H9 (cell line): Measurements from ENCODE around the gene BRD1. TPM values are rescaled to one million over a fixed set of nuclear protein-coding genes. Genes with fewer than 3 reads are reported as not detected.

ENCODE experiments used
- DNase-seq: peaks from one replicate; pipeline ENCODE4 v3.0.0-alpha.2; 2017
- H2AFZ ChIP-seq: one replicate; pipeline ENCODE4 v1.6.1; 2013; ENCODE audit warnings: mild to moderate bottlenecking, low read length, control low read depth, moderate library complexity
- H2AK5ac ChIP-seq: 2 replicates; pipeline ENCODE4 v1.6.1; 2013; ENCODE audit warnings: low read length, control low read depth, mixed read lengths; ENCODE audit not compliant: insufficient read length
- H2BK120ac ChIP-seq: one replicate; pipeline ENCODE4 v1.6.1; 2013; ENCODE audit warnings: low read depth, mild to moderate bottlenecking, low read length, control low read depth, inconsistent platforms; ENCODE audit not compliant: poor library complexity, severe bottlenecking
- H2BK12ac ChIP-seq: 2 replicates; pipeline ENCODE4 v1.6.1; 2013; ENCODE audit warnings: low read length, control low read depth, mixed read lengths, low read depth; ENCODE audit not compliant: insufficient read length
- H2BK15ac ChIP-seq: 2 replicates; pipeline ENCODE4 v1.6.1; 2013; ENCODE audit warnings: low read depth, low read length, control low read depth
- H2BK20ac ChIP-seq: one replicate; pipeline ENCODE4 v1.6.1; 2013; ENCODE audit warnings: low read depth, mild to moderate bottlenecking, low read length, control low read depth, inconsistent platforms; ENCODE audit not compliant: poor library complexity, severe bottlenecking
- H2BK5ac ChIP-seq: 2 replicates; pipeline ENCODE4 v1.6.1; 2013; ENCODE audit warnings: low read length, control low read depth, mixed read lengths; ENCODE audit not compliant: insufficient read length
- H3K14ac ChIP-seq: 2 replicates; pipeline ENCODE4 v1.6.1; 2013; ENCODE audit warnings: low read length, control low read depth; ENCODE audit not compliant: insufficient read depth
- H3K18ac ChIP-seq: 2 replicates; pipeline ENCODE4 v1.6.1; 2013; ENCODE audit warnings: low read depth, mild to moderate bottlenecking, mixed read lengths, low read length, control low read depth; ENCODE audit not compliant: insufficient read length
- H3K23ac ChIP-seq: 2 replicates; pipeline ENCODE4 v1.6.1; 2013; ENCODE audit warnings: low read length, control low read depth, mixed read lengths, low read depth; ENCODE audit not compliant: insufficient read length
- H3K23me2 ChIP-seq: 2 replicates; pipeline ENCODE4 v1.6.1; 2013; ENCODE audit warnings: low read depth, mild to moderate bottlenecking, mixed read lengths, low read length, control low read depth; ENCODE audit not compliant: insufficient read length, poor library complexity, severe bottlenecking
- H3K27ac ChIP-seq: 2 replicates; pipeline ENCODE4 v1.5.1; 2013; ENCODE audit warnings: low read length, control low read depth, mixed read lengths, low read depth; ENCODE audit not compliant: insufficient read length
- H3K27me3 ChIP-seq: 2 replicates; pipeline ENCODE4 v1.6.1; 2013; ENCODE audit warnings: low read length, control low read depth, inconsistent platforms; ENCODE audit not compliant: insufficient read depth
- H3K4ac ChIP-seq: 2 replicates; pipeline ENCODE4 v1.6.1; 2013; ENCODE audit warnings: low read depth, mild to moderate bottlenecking, control low read depth, inconsistent platforms, low read length, moderate library complexity
- H3K4me1 ChIP-seq: 2 replicates; pipeline ENCODE4 v1.6.1; 2013; ENCODE audit warnings: low read length, control low read depth, inconsistent platforms; ENCODE audit not compliant: insufficient read depth
- H3K4me2 ChIP-seq: 2 replicates; pipeline ENCODE4 v1.6.1; 2013; ENCODE audit warnings: low read length, control low read depth, mixed read lengths; ENCODE audit not compliant: insufficient read length, insufficient read depth
- H3K56ac ChIP-seq: 2 replicates; pipeline ENCODE4 v1.6.1; 2013; ENCODE audit warnings: low read depth, mild to moderate bottlenecking, mixed read lengths, low read length, control low read depth; ENCODE audit not compliant: insufficient read length
- H3K79me1 ChIP-seq: 2 replicates; pipeline ENCODE4 v1.6.1; 2013; ENCODE audit warnings: low read depth, mild to moderate bottlenecking, moderate library complexity, low read length, control low read depth, inconsistent platforms; ENCODE audit not compliant: insufficient read depth, poor library complexity, severe bottlenecking
- H3K79me2 ChIP-seq: 2 replicates; pipeline ENCODE4 v1.6.1; 2013; ENCODE audit warnings: low read length, control low read depth, inconsistent platforms; ENCODE audit not compliant: insufficient read depth
- H3K9ac ChIP-seq: 2 replicates; pipeline ENCODE4 v1.6.1; 2013; ENCODE audit warnings: low read length, control low read depth, mixed read lengths; ENCODE audit not compliant: insufficient read length; ENCODE audit errors: extremely low read depth
- H3K9me3 ChIP-seq: one replicate; pipeline ENCODE4 v1.6.1; 2013; ENCODE audit warnings: low read depth, low read length, inconsistent platforms; ENCODE audit not compliant: control insufficient read depth
- H3T11ph ChIP-seq: one replicate; pipeline ENCODE4 v1.6.1; 2013; ENCODE audit warnings: mild to moderate bottlenecking, low read length, control low read depth, inconsistent platforms
- H4K20me1 ChIP-seq: one replicate; pipeline ENCODE4 v1.6.1; 2013; ENCODE audit not compliant: control insufficient read depth, insufficient read length, insufficient read depth
- H4K5ac ChIP-seq: 2 replicates; pipeline ENCODE4 v1.6.1; 2013; ENCODE audit warnings: low read depth, mild to moderate bottlenecking, mixed read lengths, low read length, control low read depth; ENCODE audit not compliant: insufficient read length
- H4K8ac ChIP-seq: replicated peaks from 2 replicates; pipeline ENCODE4 v1.6.1; 2013; ENCODE audit warnings: low read length, control low read depth, mixed read lengths, low read depth; ENCODE audit not compliant: insufficient read length
- H4K91ac ChIP-seq: 2 replicates; pipeline ENCODE4 v1.6.1; 2013; ENCODE audit warnings: low read depth, mild to moderate bottlenecking, moderate library complexity, mixed read lengths, low read length, control low read depth; ENCODE audit not compliant: insufficient read length
- H3K27ac Mint-ChIP-seq, 3 experiments: 2 replicates in 2 of 3; 3 replicates in 1 of 3; pipeline ENCODE4 v1.8.0; 2020 to 2021; ENCODE audit warnings: mixed read lengths in 3 of 3, mild to moderate bottlenecking in 1 of 3, moderate library complexity in 1 of 3
- H3K27me3 Mint-ChIP-seq: 2 replicates; pipeline ENCODE4 v1.8.0; 2021; ENCODE audit warnings: low read depth, mild to moderate bottlenecking, moderate library complexity, mixed read lengths
- H3K36me3 Mint-ChIP-seq, 3 experiments: 2 replicates in 2 of 3; 3 replicates in 1 of 3; pipeline ENCODE4 v1.8.0; 2020 to 2021; ENCODE audit warnings: low read depth in 3 of 3, mixed read lengths in 3 of 3; ENCODE audit not compliant: insufficient read depth in 1 of 3
- H3K4me1 Mint-ChIP-seq, 2 experiments: 2 replicates each; pipeline ENCODE4 v1.8.0; 2020; ENCODE audit warnings: mixed read lengths in 2 of 2
- H3K4me3 Mint-ChIP-seq, 2 experiments: 2 replicates in 1 of 2; 3 replicates in 1 of 2; pipeline ENCODE4 v1.8.0; 2020 to 2021; ENCODE audit warnings: mild to moderate bottlenecking in 2 of 2, mixed read lengths in 2 of 2, moderate library complexity in 1 of 2
- H3K9me3 Mint-ChIP-seq, 2 experiments: 2 replicates in 1 of 2; 3 replicates in 1 of 2; pipeline ENCODE4 v1.8.0; 2020; ENCODE audit warnings: mild to moderate bottlenecking in 2 of 2, mixed read lengths in 2 of 2, moderate library complexity in 1 of 2
- WGBS: extraction: QIAGEN DNeasy Blood & Tissue Kit; methylation state at CpG from one replicate; pipeline ENCODE4 v1.1.7; 2013; ENCODE audit warnings: missing lambda C conversion rate, low lambda C conversion rate, mixed read lengths; ENCODE audit not compliant: insufficient read length; ENCODE audit errors: extremely low coverage; 5-methylcytosine and 5-hydroxymethylcytosine counted together
- total RNA-seq: library from RNA; stranded (reverse); gene quantifications from 2 replicates; pipeline ENCODE4 v1.2.1, GENCODE V29; 2021
- TF ChIP-seq, protein P1 (sequence below): fragments of 200-600 bp; sonication (generic); conservative IDR thresholded peaks from 3 replicates; pipeline ENCODE4 v1.8.0; 2021; ENCODE audit warnings: antibody characterized with exemption, mild to moderate bottlenecking

The BRD1 gene
- total RNA-seq, 1 experiment from 2014 or later = 51.3 TPM

DNA sequence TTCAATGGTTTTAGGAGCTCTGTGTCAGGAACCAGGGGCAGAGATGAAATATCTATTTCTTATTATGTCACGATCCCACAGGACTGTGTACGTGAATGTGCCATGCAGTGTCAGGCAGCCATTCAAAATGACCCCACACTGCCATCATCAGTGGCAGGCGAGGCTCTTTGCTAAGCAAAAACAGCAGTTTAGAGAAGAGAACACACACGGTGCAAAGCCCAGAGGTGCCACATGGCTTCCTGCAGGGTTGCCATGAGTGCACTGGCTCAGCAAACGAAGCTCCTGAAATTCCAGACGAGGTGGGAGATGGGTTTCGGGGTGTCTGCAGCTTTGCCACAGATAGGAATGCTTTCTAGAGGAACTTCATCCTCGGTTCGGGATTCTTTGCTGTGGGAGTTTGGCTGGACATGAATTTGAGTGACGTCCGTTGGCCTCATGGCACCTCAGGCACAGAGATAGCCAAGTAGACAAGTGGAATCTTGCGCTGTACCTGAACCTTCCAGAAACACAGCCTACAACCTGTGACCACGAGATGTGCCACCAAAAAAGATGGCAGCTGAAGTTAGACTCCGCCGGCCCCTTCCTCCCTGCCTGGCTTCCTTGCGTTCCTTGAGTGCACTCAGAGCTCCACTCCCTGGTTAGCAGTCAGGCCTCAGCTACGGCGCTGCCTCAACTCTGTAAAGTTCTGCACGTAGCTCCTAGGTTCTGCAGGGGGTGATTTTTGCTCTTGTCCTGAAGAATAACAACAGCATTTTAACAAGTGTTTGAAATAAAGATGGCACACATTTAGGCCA, 18.2 kb upstream of the BRD1 start:
- no peak overlapping the region for H3K4me3 Mint-ChIP-seq
- Histone ChIP-seq H2BK20ac (no peak overlapping the region), H2AK5ac (no peak overlapping the region), H3K4me1 (no peaks in the 10 kb centered on the region), H4K91ac (no peak overlapping the region), H2AFZ (no peak overlapping the region), H3K56ac (no peak overlapping the region), H3K23ac (no peak overlapping the region), H3K79me2 (no peaks in the 10 kb centered on the region), H2BK12ac (no peak overlapping the region), H3K23me2 (peaks cover 9% of the 10 kb centered on the region), H2BK120ac (no peak overlapping the region), H4K8ac (no peak overlapping the region), H3K4ac (no peak overlapping the region), H4K20me1 (no peaks in the 10 kb centered on the region), H3K27me3 (peaks cover 38% of the 10 kb centered on the region), H3K18ac (no peak overlapping the region), H3K79me1 (no peaks in the 10 kb centered on the region), H3T11ph (no peak overlapping the region), H3K27ac (no peak overlapping the region), H3K4me2 (no peak overlapping the region), H4K5ac (no peak overlapping the region), H3K9ac (no peak overlapping the region), H3K9me3 (no peaks in the 10 kb centered on the region), H2BK15ac (no peak overlapping the region), H3K14ac (no peak overlapping the region), H2BK5ac (no peak overlapping the region)
- H3K9me3 Mint-ChIP-seq = peaks cover 0 to 2% of the 10 kb centered on the region in 2 experiments; a peak in 1 of 5 replicates
- no peaks in the 10 kb centered on the region; a peak in 1 of 7 replicates for H3K36me3 Mint-ChIP-seq
- peaks cover 82% of the 10 kb centered on the region for H3K27me3 Mint-ChIP-seq
- WGBS = no CpG with 5 or more reads among the region's 19 CpGs
- peaks cover 0 to 9% of the 10 kb centered on the region in 2 experiments; a peak in 1 of 4 replicates for H3K4me1 Mint-ChIP-seq
- TF ChIP-seq, protein P1, sequence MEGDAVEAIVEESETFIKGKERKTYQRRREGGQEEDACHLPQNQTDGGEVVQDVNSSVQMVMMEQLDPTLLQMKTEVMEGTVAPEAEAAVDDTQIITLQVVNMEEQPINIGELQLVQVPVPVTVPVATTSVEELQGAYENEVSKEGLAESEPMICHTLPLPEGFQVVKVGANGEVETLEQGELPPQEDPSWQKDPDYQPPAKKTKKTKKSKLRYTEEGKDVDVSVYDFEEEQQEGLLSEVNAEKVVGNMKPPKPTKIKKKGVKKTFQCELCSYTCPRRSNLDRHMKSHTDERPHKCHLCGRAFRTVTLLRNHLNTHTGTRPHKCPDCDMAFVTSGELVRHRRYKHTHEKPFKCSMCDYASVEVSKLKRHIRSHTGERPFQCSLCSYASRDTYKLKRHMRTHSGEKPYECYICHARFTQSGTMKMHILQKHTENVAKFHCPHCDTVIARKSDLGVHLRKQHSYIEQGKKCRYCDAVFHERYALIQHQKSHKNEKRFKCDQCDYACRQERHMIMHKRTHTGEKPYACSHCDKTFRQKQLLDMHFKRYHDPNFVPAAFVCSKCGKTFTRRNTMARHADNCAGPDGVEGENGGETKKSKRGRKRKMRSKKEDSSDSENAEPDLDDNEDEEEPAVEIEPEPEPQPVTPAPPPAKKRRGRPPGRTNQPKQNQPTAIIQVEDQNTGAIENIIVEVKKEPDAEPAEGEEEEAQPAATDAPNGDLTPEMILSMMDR = no peak
- no peak for DNase-seq
- H3K27ac Mint-ChIP-seq = no peak overlapping the region
